Neural crest cell (in vitro differentiated cells): ENCODE results near the gene PLOD1. TPM values are rescaled to one million over a fixed set of nuclear protein-coding genes. Genes with fewer than 3 reads are reported as not detected.

Experiments
- DNase-seq: peaks from one replicate; pipeline ENCODE4 v3.0.0; 2021; ENCODE audit warnings: low read depth, mixed read lengths, low spot score
- H3K27ac Mint-ChIP-seq: one replicate; pipeline ENCODE4 v1.8.0; 2021; ENCODE audit warnings: mild to moderate bottlenecking, mixed read lengths; ENCODE audit not compliant: unreplicated experiment
- H3K27me3 Mint-ChIP-seq: 2 replicates; pipeline ENCODE4 v1.8.0; 2021; ENCODE audit warnings: low read depth, mild to moderate bottlenecking, mixed read lengths
- H3K36me3 Mint-ChIP-seq: 2 replicates; pipeline ENCODE4 v1.8.0; 2021; ENCODE audit warnings: low read depth, mild to moderate bottlenecking, mixed read lengths
- H3K4me1 Mint-ChIP-seq: 2 replicates; pipeline ENCODE4 v1.8.0; 2021; ENCODE audit warnings: mixed read lengths
- H3K4me3 Mint-ChIP-seq: one replicate; pipeline ENCODE4 v1.8.0; 2021; ENCODE audit warnings: mild to moderate bottlenecking, mixed read lengths
- H3K9me3 Mint-ChIP-seq: 2 replicates; pipeline ENCODE4 v1.8.0; 2021; ENCODE audit warnings: mixed read lengths
- total RNA-seq: library from RNA; stranded (reverse); gene quantifications from 2 replicates; pipeline ENCODE4 v1.2.1, GENCODE V29; 2021
- TF ChIP-seq, protein P1 (sequence below): fragments of 200-600 bp; sonication (generic); conservative IDR thresholded peaks from 2 replicates; pipeline ENCODE4 v1.5.0; 2021; ENCODE audit warnings: antibody characterized with exemption, mild to moderate bottlenecking

Gene PLOD1
- total RNA-seq, 1 donor from 2014 or later = 58.7 TPM

DNA sequence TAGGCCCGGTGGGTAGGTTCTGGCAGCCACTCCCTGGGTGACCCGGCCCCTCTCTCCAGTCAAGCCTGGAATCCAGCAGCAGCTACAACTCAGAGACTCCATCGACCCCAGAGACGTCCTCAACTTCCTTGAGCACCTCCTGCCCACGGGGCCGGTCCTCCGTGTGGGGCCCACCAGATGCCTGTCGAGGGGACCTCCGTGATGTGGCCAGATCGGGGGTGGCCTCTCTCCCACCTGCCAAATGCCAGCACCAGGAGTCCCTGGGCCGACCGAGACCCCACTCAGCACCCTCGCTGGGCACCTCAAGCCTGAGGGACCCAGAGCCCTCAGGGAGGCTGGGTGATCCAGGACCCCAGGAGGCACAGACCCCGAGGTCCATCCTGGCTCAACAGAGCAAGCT, 87.5 kb downstream of the PLOD1 start:
- Mint-ChIP-seq H3K27ac (no peak overlapping the region), H3K9me3 (no peaks in the 10 kb centered on the region), H3K36me3 (peaks cover 3% of the 10 kb centered on the region), H3K4me1 (peaks cover 10% of the 10 kb centered on the region), H3K4me3 (no peak overlapping the region), H3K27me3 (no peaks in the 10 kb centered on the region)
- DNase-seq = no peak
- TF ChIP-seq, protein P1, sequence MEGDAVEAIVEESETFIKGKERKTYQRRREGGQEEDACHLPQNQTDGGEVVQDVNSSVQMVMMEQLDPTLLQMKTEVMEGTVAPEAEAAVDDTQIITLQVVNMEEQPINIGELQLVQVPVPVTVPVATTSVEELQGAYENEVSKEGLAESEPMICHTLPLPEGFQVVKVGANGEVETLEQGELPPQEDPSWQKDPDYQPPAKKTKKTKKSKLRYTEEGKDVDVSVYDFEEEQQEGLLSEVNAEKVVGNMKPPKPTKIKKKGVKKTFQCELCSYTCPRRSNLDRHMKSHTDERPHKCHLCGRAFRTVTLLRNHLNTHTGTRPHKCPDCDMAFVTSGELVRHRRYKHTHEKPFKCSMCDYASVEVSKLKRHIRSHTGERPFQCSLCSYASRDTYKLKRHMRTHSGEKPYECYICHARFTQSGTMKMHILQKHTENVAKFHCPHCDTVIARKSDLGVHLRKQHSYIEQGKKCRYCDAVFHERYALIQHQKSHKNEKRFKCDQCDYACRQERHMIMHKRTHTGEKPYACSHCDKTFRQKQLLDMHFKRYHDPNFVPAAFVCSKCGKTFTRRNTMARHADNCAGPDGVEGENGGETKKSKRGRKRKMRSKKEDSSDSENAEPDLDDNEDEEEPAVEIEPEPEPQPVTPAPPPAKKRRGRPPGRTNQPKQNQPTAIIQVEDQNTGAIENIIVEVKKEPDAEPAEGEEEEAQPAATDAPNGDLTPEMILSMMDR = no peak

Other genes with a start within 250 kb of the PLOD1 start
- 9.7 TPM in 2 replicates for gene DRAXIN, start 243.0 kb upstream of the PLOD1 start, total RNA-seq
- gene AGTRAP, start 198.6 kb upstream of the PLOD1 start, total RNA-seq = 36.0 and 36.9 TPM in 2 replicates
- not detected in 2 replicates for gene C1orf167, start 172.5 kb upstream of the PLOD1 start, total RNA-seq
- gene MTHFR, start 128.8 kb upstream of the PLOD1 start, total RNA-seq = 28.7 and 29.6 TPM in 2 replicates
- 56.2 and 56.3 TPM in 2 replicates for gene CLCN6, start 128.5 kb upstream of the PLOD1 start, total RNA-seq
- gene NPPA, start 86.9 kb upstream of the PLOD1 start, total RNA-seq = not detected in 2 replicates
- not detected in 2 replicates for gene NPPB, start 75.8 kb upstream of the PLOD1 start, total RNA-seq
- 35.0 and 39.4 TPM in 2 replicates for gene KIAA2013, start 8.3 kb upstream of the PLOD1 start, total RNA-seq
- 78.9 and 80.1 TPM in 2 replicates for gene MFN2, start 45.7 kb downstream of the PLOD1 start, total RNA-seq
- 50.1 and 50.4 TPM in 2 replicates for gene MIIP, start 84.8 kb downstream of the PLOD1 start, total RNA-seq
- gene TNFRSF8, start 128.6 kb downstream of the PLOD1 start, total RNA-seq = not detected in 2 replicates
- gene TNFRSF1B, start 232.3 kb downstream of the PLOD1 start, total RNA-seq = 3.1 and 3.3 TPM in 2 replicates